IPS DF 6.9 (cell line): ENCODE measurements around the gene GINM1.

Experiments used
- DNase-seq: peaks from one replicate; pipeline ENCODE4 v3.0.0-alpha.2; 2013; ENCODE audit warnings: low read depth, low spot score
- H3K27ac ChIP-seq: one replicate; pipeline ENCODE4 v1.5.1; 2013; ENCODE audit warnings: low read length, control low read depth
- H3K27me3 ChIP-seq: 2 replicates; pipeline ENCODE4 v1.6.1; 2013; ENCODE audit warnings: mild to moderate bottlenecking, low read length; ENCODE audit not compliant: control insufficient read depth, insufficient read depth
- H3K36me3 ChIP-seq: 2 replicates; pipeline ENCODE4 v1.6.1; 2013; ENCODE audit warnings: low read length; ENCODE audit not compliant: control insufficient read depth, insufficient read depth
- H3K4me1 ChIP-seq: 2 replicates; pipeline ENCODE4 v1.6.1; 2013; ENCODE audit warnings: low read length; ENCODE audit not compliant: control insufficient read depth, insufficient read depth
- H3K4me3 ChIP-seq: 2 replicates; pipeline ENCODE4 v1.5.1; 2013; ENCODE audit warnings: mild to moderate bottlenecking, low read length
- H3K9me3 ChIP-seq: 2 replicates; pipeline ENCODE4 v1.6.1; 2013; ENCODE audit warnings: low read length, inconsistent platforms; ENCODE audit not compliant: control insufficient read depth, insufficient read depth
- WGBS: extraction: QIAGEN DNeasy Blood & Tissue Kit; methylation state at CpG from one replicate; pipeline ENCODE4 v1.1.7; 2013; ENCODE audit warnings: mixed read lengths, missing lambda C conversion rate; ENCODE audit not compliant: insufficient read length, insufficient coverage; 5-methylcytosine and 5-hydroxymethylcytosine counted together

The GINM1 gene, protein sequence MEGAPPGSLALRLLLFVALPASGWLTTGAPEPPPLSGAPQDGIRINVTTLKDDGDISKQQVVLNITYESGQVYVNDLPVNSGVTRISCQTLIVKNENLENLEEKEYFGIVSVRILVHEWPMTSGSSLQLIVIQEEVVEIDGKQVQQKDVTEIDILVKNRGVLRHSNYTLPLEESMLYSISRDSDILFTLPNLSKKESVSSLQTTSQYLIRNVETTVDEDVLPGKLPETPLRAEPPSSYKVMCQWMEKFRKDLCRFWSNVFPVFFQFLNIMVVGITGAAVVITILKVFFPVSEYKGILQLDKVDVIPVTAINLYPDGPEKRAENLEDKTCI

DNA sequence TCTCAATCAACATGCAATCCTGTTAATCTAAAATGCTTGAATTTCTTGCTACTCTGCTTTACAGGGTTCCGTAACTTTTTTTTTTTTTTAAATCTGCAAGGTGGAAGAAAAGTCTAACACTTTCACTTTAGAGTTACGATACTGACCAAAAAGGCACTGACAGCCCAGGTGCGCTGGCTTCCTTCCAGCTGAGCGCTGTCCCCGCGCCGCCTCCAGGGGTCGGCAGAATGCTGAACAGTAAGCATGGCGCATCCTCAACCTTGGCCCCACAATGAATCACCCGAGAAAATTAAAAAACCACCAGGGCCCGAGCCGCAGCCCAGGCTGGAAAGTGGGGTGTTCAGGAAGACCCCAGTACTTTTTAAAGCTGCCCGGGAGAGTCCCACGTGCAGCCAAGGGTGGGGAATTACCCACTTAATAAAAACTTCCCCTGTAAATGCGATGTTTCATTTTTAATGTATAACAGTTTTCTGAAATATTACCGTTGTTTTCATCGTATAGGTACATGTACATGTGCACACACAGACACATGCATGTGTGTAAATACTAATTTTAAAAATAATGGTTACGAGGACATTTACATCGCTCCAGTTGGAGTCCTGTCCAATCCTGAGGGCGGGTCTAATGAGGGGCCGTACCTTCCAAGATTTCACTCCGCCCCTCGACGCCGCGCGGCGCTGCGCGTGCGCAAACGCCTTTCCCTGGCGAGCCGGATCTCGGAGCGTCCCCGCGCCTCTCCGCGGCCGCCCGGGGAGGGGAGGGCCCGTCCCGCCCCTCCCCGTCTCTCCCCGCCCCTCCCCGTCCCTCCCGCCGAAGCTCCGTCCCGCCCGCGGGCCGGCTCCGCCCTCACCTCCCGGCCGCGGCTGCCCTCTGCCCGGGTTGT is at the start of gene GINM1:
Gene GINM1 (plus strand): TSS at position 849 of the 883 bp plus-strand sequence. CDS start 40 bp downstream, outside the sequence.
- no peaks in the 10 kb centered on the region for H3K4me1 ChIP-seq
- H3K27ac ChIP-seq: no peak within 1 kb of the TSS
- DNase-seq: peak; percentile 89
- peak within 1 kb of the TSS; percentile 69 for H3K4me3 ChIP-seq
- H3K36me3 ChIP-seq: no peaks in the 10 kb centered on the region; the same call in 1 of the 2 replicates
- WGBS: no CpG with 5 or more reads among the region's 59 CpGs
- H3K27me3 ChIP-seq: no peaks in the 10 kb centered on the region
- H3K9me3 ChIP-seq: no peaks in the 10 kb centered on the region

DNA sequence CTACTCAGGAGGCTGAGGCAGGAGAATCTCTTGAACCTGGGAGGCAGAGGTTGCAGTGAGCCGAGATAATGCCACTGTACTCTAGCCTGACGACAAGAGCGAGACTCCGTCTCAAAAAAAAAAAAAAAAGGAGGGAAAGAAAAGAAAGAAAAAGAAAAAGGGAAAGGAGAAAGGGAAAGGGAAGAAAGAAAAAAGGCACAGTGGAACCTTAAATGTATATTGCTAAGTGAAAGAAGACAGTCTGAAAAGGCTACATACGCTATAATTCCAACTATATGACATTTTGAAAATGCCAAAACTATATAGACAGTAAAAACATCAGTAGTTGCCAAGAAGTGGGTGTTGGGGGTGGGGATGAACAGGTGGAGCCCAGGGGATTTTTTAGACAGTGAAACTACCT is 36.5 kb upstream of the GINM1 start:
- H3K4me3 ChIP-seq: no peak overlapping the region
- no peaks in the 10 kb centered on the region; the same call in 1 of the 2 replicates for H3K36me3 ChIP-seq
- no peaks in the 10 kb centered on the region for H3K4me1 ChIP-seq
- no peak for DNase-seq
- WGBS: no CpG with 5 or more reads among the region's 5 CpGs
- H3K27ac ChIP-seq: no peak overlapping the region
- H3K27me3 ChIP-seq: no peaks in the 10 kb centered on the region
- H3K9me3 ChIP-seq: no peaks in the 10 kb centered on the region

DNA sequence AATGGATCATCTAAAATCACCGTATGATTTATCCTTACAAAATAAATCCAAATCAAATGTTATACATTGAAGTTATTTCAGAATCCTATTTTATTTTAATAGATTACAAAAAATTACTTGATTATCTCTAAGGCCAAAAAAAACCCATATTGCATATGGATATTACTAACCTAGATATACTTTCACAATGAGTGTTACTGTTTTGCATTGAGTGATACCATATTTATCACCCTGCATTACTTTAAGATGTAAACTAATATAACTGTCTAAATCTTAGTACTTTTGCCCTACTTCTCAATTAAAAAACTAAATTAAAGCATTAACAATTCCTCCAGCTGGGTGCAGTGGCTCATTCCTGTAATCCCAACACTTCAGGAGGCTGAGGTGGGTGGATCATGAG is 31.4 kb upstream of the GINM1 start:
- H3K27ac ChIP-seq: no peak overlapping the region
- no CpG with 5 or more reads among the region's 1 CpG for WGBS
- peaks cover 4% of the 10 kb centered on the region; the same call in 1 of the 2 replicates for H3K36me3 ChIP-seq
- H3K9me3 ChIP-seq: no peaks in the 10 kb centered on the region
- H3K27me3 ChIP-seq: no peaks in the 10 kb centered on the region
- no peak overlapping the region for H3K4me3 ChIP-seq
- no peak for DNase-seq
- no peaks in the 10 kb centered on the region for H3K4me1 ChIP-seq

DNA sequence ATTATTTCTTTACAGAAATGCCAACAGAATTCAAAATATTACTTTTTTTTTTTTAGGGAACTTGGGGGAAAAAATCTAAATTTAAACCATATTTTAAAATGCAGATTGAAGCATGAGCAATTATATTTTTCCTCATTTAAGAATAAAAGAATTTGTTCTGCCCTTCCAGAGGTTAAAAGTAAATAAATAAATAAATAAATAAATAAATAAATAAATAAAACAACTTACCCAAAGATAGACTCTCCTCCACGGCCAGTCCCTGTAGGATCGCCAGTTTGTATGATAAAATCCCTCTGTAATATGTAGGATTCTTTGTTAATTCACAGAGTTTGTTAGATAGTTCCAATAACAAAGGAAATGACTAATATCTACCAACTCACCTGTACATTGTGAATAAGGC is 25.0 kb upstream of the GINM1 start:
- peaks cover 4% of the 10 kb centered on the region; the same call in 1 of the 2 replicates for H3K36me3 ChIP-seq
- WGBS: no CpG with 5 or more reads among the region's 2 CpGs
- no peaks in the 10 kb centered on the region for H3K27me3 ChIP-seq
- H3K4me1 ChIP-seq: no peaks in the 10 kb centered on the region
- H3K9me3 ChIP-seq: no peaks in the 10 kb centered on the region
- H3K27ac ChIP-seq: no peak overlapping the region
- no peak for DNase-seq
- H3K4me3 ChIP-seq: no peak overlapping the region

DNA sequence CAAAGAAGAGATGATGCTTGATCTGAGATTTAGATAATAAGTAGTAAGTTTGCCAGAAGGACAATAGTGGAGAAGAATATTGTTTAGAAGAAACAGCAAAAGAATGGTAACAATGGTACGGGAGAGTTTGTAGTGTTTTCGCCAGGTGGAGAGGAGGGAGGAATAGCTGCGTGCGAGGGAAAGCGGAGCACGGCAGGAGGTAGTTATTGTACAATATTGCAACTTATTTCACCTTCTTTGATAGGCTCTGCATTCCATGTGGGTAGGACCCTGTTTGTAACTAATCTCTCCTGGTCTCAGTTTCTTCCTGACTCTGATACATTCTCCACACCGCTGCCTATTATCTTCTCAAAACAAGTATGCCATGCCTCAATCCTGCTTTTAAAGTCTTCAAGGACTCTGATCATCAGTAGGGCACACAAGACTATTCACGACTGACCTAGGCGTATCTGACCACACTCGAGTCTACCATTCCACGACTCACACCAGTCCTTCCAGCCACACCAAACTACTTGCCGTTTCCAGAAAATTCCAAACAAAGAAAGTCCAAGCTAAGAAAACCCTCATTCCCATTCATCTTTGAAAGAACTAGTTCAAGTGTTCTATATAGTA is 21.4 kb upstream of the GINM1 start:
- Histone ChIP-seq H3K27me3 (no peaks in the 10 kb centered on the region), H3K4me1 (no peaks in the 10 kb centered on the region), H3K4me3 (peak overlapping the region; percentile 95; the same call in 1 of the 2 replicates), H3K9me3 (no peaks in the 10 kb centered on the region), H3K36me3 (no peaks in the 10 kb centered on the region), H3K27ac (no peak overlapping the region)
- no CpG with 5 or more reads among the region's 12 CpGs for WGBS
- no peak for DNase-seq

DNA sequence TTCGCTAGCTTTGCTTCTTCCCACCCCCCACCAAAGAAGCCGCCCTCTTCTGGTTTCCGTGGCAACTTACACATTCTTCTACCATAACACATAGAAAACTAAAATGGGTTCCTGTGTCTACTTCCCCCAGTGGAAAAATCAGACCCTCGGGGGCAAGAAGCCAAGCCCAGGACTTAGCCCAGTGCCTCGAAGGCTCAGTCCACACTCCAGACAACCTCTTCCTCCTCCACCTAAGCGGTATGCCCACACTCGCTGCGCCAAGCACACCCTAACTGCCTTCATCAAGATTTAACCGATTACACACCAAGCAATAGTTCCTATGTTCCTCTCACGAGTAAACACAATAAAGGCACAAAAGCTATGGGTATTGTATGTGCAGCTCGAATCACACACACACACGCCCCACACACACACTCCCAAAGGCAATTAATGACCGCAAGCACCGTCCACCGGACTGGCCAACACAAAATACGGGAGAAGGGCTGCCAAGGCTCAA is 20.9 kb upstream of the GINM1 start:
- no peak for DNase-seq

DNA sequence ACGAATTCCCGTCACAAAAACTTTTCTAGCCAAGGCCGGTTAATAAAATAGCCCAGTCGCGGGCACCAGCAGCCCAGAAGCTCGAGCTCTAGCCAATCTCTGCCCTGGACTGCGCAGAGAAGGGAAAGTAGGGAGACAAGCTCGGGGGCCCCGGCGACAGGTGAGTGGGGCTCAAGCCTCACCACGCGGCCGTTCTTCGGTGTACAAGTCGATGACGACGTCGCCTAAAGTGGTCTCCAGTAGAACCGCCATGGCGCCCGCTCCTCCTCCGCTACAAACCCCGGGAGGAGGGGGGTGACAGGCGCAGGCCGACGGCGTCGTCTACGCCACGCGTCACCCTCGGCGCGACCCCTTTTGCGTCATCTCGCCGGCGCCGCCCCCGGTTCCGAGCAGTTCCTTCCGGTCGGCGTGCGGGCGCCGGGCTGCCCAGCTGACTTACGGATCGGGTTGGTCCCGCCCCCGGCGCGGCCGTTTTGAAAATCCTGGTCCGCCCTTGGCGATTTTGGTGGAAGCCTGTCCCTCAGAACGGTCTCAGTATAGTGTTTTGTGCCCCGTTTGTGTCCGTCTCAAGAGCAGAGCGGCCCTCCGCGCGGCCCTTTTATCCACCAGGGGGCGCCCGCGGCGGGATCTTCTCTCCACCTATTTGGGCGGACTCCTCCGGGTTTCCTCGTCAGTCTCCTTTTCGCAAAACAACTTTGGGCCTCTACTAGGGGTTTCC is 20.3 kb upstream of the GINM1 start, which contains the start of gene PPIL4:
Gene PPIL4 (minus strand): TSS at position 290 of the 718 bp plus-strand sequence. CDS start 38 bp downstream, at position 252.
- Histone ChIP-seq H3K27ac (no peak within 1 kb of the TSS), H3K4me1 (no peaks in the 10 kb centered on the region), H3K9me3 (no peaks in the 10 kb centered on the region), H3K4me3 (peak within 1 kb of the TSS; percentile 95), H3K27me3 (no peaks in the 10 kb centered on the region), H3K36me3 (no peaks in the 10 kb centered on the region)
- no CpG with 5 or more reads among the region's 71 CpGs for WGBS
- peak; percentile 68 for DNase-seq

More for the DNA sequence above, 20.9 kb upstream of the GINM1 start:
- H3K36me3 ChIP-seq: no peaks in the 10 kb centered on the region
- no peaks in the 10 kb centered on the region for H3K4me1 ChIP-seq
- peak overlapping the region; percentile 95 for H3K4me3 ChIP-seq
- no CpG with 5 or more reads among the region's 16 CpGs for WGBS
- H3K9me3 ChIP-seq: no peaks in the 10 kb centered on the region
- H3K27ac ChIP-seq: no peak overlapping the region
- no peaks in the 10 kb centered on the region for H3K27me3 ChIP-seq

DNA sequence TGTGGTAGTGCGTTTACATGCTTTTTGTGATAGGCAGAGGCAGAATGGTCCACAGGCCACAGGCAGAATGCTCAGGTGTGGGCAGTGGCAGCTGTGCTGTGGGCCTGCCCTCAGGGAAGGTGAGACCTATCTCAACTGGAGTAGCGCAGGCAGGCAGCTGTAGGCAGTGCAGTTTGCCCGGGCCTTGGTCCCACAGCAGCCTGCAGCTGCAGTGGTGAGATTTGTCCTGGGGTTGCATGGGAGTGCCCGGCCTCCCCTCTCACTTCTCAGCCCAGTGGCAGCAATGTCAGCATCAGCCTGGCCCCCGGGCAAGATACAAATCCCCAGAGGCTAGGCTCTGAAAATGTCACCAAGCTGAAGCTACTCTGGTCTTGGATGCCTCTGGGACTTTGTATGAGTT is 14.3 kb upstream of the GINM1 start:
- no peaks in the 10 kb centered on the region for H3K4me1 ChIP-seq
- DNase-seq: no peak
- H3K27ac ChIP-seq: no peak overlapping the region
- H3K4me3 ChIP-seq: no peak overlapping the region
- H3K36me3 ChIP-seq: no peaks in the 10 kb centered on the region
- no CpG with 5 or more reads among the region's 5 CpGs for WGBS
- H3K9me3 ChIP-seq: no peaks in the 10 kb centered on the region
- no peaks in the 10 kb centered on the region for H3K27me3 ChIP-seq

DNA sequence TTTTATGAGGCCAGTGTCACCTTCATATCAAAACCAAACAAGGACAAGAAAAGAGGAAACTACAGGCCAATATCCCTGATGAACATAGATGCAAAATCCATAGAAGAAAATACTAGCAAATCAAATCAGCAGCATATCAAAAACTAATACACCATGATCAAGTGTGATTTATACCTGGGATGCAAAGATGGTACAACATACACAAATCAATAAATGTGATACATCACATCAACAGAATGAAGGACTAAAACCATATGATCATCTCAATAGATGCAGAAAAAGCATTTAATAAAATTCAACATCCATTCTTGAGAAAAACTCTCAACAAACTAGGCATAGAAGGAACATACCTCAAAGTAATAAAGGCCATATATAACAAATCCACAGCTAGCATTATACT is 8.1 kb upstream of the GINM1 start:
- Histone ChIP-seq H3K4me1 (no peaks in the 10 kb centered on the region), H3K4me3 (no peak overlapping the region), H3K27me3 (no peaks in the 10 kb centered on the region), H3K9me3 (no peaks in the 10 kb centered on the region), H3K36me3 (no peaks in the 10 kb centered on the region), H3K27ac (no peak overlapping the region)
- no peak for DNase-seq

DNA sequence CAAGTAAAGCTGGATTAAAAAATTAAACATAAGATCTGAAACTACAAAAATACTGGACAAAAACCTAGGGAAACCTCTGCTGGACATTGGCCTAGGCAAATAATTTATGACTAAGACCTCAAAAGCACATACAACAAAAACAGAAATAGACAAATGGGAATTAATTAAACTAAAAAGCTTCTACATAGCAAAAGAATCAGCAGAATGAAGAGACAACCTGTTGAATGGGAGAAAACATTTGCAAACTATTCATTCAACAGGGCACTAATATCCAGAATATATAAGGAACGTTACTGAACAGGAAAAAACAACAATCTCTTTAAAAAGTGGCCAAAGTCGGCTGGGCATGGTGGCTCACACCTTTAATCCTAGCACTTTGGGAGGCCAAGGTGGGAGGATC is 6.8 kb upstream of the GINM1 start:
- no peaks in the 10 kb centered on the region for H3K27me3 ChIP-seq
- no peaks in the 10 kb centered on the region for H3K36me3 ChIP-seq
- no peaks in the 10 kb centered on the region for H3K9me3 ChIP-seq
- H3K4me1 ChIP-seq: no peaks in the 10 kb centered on the region
- H3K4me3 ChIP-seq: no peak overlapping the region
- no peak overlapping the region for H3K27ac ChIP-seq
- no peak for DNase-seq
- WGBS: no CpG with 5 or more reads among the region's 2 CpGs
